HG03457 (cell line): ENCODE measurements around the gene SLC49A3.
"Not testable (repeated sequence)": the region's sequence is repeated elsewhere in the genome, so short reads cannot be mapped to it uniquely, and the experiment has no call there.

Source experiments
- ATAC-seq: cut with Tn5 transposase; IDR thresholded peaks from one replicate; pipeline ENCODE4 v1.9.1; 2021; ENCODE audit warnings: moderate number of reproducible peaks; ENCODE audit not compliant: unreplicated experiment

The SLC49A3 gene

DNA sequence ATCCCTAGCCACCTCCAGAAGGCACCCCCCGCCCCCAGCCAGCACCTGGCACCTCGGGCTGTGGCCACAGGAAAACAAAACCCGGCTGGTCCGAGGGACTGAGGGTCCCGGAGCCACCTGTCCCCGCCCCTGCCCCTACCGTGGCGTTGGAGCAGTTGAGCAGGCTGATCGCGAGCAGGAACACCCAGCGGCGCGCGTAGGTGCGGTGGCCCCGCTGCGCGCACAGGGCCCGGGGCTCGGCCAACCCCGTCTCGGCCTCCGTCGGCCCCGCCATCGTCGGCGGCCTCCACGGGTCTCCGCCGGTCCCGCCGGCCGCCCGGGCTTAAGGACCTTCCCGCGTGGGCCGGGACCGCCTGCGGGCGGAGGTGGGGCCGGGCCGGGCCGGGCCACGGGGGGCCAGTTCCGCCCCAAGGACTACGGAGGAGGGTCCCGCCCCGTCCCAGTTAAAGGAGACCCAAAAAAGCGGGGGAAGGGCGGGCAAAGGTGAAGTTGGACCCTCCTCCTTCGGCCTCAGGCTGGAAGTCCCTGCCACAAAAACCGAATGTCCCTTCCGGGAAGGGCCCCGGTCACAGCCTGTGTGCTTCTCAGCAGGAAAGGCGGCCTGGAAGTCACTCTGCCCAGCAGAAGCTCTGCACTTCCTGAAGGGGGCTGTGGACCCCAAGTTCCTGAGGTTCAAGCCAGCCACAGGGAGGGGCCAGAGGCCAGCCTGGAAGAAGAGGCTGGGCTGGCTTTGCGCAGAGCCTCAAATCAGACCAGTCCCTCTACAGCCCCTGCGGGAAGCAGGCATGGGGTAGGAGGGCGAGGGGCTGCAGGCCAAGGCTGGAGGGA, at the start of gene SLC49A3:
SLC49A3 (minus strand) TSS at position 298 of the 828 bp plus-strand sequence; CDS start at position 274, 24 bp downstream.
- no peak for ATAC-seq

DNA sequence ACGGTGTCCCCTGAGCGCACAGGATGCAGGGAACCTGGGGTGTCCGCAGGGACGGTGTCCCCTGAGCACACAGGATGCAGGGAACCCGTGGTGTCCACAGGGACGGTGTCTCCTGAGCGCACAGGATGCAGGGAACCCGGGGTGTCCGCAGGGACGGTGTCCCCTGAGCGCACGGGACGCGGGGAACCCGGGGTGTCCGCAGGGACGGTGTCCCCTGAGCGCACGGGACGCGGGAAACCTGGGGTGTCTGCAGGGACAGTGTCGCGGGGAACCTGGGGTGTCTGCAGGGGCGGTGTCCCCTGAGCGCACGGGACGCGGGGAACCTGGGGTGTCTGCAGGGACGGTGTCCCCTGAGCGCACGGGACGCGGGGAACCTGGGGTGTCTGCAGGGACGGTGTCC, 47.6 kb upstream of the SLC49A3 start:
- not testable (repeated sequence) for ATAC-seq

DNA sequence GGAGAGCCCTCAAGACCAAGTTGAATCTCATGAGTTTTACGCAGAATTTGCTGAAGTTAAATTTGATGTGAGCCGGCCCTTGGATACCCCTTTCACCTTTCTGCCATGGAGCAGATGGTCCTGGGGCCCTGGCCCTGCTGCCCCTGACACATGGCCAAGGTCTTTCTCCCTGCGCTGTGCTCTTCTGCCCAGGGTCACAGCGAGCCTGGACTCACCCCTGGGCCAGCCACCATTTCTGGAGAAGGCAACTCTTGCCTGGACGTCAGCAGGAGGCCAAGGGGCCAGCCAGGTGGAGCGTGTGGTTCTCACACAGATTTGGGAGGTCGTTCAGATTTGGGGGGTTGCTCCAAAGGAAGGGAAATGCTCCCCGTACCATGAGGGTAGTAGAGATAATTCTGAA, 46.6 kb upstream of the SLC49A3 start:
- ATAC-seq, result no peak

DNA sequence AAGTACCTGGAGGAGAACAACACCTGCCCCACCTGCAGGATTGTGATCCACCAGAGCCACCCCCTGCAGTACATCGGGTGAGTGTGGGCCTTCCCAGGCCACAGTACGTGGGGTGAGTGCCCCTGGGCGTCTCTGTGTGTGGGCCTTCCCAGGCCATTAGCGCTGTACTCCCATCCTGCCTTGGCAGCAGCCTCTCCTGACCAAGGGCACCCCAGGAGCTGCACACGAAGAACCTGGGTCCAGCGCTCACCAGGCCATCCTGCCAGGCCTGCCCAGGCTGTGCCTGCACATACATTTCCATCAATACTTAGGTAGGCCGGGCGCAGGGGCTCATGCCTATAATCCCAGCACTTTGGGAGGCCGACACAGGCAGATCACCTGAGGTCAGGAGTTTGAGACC, 46.0 kb upstream of the SLC49A3 start:
- ATAC-seq, result no peak

DNA sequence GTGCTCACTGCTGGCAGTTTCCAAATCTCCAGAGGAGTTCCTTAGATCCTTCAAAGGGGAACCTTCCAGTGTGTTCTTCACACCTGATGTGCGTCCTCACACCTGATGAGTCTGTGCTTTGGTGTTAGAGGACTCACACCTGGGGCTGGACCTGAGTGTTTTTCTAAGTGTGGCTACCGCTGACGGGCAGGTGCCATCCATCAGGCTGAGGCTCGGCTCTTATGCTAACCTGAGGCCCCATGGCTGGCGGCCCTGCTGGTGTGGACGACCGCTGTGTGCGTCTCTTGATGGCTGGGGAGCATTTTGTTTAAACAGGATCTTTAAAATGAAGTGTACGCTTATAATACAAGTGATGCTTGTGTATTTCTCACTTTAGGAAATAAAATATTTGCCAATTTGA, 45.1 kb upstream of the SLC49A3 start:
- no peak for ATAC-seq

DNA sequence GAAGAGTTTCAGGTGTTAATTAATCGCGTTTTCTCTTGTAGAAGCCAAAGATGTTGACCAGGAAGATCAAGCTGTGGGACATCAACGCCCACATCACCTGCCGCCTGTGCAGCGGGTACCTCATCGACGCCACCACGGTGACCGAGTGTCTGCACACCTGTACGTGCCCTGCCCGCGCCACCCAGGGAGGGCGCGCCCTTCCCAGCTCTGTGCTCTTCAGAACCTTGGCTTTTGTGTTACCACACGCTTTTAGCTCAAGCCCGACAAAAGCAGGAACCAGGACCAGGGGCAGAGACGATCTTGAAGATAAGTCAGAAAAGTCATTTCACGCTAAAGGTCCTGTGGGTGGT, 44.7 kb upstream of the SLC49A3 start:
- no peak for ATAC-seq

DNA sequence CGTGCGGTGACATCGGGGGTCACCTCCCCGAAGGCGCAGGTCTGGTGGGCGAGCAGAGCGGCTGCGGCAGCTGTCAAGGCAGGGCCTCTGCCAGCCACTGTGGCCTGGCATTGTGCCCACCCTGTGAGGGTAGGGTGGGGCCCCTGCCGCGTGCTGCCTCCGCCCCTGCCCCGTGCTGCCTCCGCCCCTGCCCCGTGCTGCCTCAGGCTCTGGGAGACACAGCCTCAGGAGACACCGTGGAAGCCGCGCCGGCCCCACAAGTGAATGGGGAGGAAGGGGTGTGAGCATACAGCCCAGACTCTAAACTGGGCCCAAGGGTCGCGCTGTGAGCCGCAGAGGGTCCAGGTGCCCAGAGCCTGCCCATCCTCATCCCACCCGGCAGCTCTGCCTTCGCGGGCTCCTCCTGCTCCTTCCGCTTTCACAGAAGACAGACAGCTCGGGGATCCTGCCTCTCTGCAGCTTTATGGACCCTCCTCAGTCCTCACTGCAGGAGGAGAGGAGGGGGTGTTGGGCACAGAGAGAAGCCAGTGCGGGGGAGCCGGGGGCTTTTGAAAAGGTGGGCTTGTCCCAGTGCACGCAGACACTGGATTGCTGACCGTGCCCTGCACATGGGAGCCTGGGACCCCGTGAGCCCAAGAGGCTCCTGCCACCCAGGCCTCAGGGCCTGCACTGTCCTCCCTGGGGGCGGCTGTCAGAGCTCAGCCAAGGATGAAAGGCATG, 44.1 kb upstream of the SLC49A3 start:
- no peak for ATAC-seq

DNA sequence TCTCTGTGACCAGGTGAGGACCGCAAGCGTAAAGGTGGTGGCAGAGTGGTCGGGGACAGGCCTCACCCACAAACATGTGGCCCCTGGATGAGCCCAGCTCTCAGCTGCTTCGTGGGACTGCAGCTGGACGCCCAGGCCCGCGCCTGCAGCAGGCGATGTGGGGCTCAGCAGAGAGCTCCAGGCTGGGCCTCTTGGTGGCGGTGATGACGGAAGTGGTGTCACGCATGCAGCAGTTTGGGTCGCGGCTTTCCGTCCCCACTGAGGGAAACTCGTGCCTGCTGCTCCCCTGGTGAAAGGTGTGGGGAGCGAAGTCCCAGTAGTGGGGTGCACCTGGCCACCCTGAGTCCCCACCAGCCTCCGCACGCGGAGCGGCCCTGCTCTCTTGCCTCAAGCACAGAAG, 43.5 kb upstream of the SLC49A3 start:
- ATAC-seq, result no peak

DNA sequence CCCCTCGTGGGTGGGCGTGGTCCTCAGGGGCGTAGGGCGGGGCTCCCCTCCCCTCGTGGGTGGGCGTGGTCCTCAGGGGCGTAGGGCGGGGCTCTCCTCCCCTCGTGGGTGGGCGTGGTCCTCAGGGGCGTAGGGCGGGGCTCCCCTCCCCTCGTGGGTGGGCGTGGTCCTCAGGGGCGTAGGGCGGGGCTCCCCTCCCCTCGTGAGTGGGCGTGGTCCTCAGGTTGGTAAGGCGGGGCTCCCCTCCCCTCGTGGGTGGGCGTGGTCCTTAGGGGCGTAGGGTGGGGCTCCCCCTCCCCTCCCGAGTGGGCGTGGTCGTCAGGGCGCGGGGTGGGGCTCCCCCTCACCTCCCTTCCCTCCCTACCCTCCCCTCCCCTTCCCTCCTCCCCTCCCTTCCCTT, 43.0 kb upstream of the SLC49A3 start:
- not testable (repeated sequence) for ATAC-seq

DNA sequence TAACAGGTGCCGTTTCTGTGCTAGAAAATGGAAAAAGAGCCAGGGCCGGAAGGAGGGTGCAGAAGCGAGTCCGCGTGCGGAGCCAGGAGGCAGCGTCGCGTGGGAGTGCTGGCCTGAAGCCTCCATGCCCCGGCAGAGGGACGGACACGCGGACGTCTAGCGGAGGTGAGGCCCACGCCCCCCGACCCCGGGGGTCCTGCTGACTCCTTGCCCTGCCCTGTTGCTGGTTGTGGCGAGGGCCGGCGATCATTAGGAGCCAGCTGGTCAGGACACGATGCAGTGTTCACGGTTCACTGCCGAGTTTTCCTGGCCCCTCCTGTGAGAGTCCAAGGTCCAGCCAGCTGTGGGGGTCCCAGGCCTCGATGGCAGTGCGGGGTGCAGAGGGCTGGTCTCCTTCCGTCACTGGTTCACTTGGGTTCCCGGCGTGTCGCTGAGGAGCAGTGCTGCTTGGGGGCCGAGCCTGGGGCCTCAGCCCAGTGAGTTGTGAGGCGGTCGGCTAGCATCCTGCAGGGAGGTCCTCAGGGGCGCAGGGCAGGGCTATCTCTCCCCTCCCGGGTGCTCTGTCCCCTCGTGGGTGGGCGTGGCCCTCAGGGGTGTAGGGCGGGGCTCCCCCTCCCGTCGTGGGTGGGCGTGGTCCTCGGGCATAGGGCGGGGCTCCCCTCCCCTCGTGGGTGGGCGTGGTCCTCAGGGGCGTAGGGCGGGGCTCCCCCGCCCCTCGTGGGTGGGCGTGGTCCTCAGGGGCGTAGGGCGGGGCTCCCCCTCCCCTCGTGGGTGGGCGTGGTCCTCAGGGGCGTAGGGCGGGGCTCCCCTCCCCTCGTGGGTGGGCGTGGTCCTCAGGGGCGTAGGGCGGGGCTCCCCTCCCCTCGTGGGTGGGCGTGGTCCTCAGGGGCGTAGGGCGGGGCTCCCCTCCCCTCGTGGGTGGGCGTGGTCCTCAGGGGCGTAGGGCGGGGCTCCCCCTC, 42.3 kb upstream of the SLC49A3 start:
- ATAC-seq, result not testable (repeated sequence)

DNA sequence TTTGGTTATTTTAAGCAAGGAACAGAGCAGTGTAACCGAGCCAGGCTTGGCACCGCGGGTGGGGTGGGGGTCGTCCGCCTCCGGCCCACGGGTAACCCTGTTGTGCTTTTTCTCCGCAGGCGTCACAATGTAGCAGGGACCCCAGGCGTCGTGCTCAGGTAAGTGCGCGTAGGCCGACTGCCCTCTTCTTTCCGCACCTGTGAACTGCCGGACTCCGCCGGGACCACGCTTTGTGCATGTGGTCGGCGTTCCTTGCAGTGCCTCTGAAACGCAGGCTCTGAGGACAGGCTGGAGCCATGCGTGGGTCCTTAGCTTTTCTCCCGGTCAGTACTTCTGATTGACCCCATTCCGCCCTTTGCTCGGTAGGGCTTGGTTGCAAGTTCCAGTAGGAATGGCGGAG, 41.6 kb upstream of the SLC49A3 start:
- no peak for ATAC-seq

DNA sequence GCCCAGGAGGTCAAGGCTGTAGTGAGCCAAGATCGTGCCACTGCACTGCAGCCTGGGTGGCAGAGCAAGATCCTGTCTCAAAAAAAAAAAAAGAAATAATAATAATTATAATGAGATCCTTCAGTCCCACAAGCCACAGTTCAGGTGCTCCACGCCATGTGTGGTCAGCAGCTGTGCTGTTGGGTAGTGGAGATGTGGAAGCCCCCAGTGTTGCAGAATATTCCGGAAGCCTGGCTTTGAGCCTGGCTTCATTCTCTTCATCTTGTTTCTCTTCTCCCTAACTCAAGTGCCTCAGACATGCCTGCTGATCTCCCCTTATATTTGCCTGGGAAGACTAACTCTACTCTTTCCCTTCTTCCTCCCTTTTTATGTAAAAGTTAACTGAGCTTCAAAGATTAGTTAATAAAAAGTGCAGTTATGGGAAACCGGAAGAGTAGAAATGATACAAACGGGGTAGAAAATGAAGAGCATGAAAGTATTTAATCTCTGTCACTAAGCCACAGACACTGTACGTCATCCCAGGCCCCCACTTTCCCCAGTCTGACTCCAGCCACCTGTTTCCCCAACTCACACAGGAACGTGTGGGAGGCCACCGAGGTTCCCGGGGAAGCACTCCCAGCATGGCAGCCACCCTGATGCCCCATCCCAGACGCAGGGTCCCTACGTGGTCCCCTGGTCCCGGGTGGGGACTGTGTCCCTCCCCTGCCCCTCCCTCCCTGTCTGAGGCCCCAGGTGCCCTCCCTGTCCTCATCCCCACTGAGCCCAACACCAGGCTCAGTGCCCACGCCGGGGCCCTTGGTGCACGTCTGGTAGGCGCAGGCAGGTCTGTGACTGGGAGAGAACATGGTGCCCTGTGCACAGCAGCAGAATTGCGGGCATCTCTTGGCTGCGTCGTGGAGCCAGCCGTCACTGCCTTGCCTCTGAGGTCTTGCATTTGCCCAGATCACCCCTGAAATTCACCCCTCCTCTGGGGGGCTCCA, 40.7 kb upstream of the SLC49A3 start:
- ATAC-seq, result no peak

DNA sequence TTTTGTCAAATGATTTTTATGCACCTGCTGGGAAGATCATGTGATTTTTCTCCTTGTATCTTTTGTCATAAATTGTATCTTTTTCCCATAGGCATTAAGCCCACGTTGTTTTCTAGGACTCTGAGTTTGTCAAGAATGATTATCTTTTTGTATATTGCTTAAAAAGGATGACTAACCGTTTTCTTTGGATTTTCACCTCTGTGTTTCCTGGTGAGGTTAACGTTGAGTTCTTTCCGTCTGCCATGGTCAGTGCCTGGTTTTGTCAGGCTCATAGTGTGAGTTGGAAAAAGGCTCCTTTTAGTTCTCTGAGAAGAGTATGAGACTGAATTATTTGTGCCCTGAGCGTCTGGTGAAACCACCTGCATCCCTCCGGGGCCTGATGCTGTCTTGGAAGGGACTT, 38.6 kb upstream of the SLC49A3 start:
- no peak for ATAC-seq

DNA sequence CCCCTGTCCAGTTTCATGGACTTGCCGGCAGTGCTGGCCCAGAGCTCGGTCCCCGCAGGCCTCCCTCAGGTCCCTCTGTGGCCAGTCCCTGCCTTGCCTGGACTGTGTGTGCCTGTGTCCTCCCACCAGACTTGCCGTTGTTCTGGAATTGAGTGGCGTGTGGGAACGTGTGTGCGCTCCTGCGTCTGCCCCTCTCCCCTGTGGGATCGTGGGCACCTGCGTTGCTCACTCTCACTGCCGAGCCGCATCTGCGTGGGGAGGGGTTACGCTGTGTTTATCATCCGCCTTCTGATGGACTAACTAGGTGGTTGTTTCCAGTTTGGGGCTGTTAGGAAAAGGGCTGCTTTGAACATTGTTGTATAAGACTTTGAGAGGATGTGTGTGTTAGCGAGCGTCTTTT, 37.9 kb upstream of the SLC49A3 start:
- no peak for ATAC-seq

DNA sequence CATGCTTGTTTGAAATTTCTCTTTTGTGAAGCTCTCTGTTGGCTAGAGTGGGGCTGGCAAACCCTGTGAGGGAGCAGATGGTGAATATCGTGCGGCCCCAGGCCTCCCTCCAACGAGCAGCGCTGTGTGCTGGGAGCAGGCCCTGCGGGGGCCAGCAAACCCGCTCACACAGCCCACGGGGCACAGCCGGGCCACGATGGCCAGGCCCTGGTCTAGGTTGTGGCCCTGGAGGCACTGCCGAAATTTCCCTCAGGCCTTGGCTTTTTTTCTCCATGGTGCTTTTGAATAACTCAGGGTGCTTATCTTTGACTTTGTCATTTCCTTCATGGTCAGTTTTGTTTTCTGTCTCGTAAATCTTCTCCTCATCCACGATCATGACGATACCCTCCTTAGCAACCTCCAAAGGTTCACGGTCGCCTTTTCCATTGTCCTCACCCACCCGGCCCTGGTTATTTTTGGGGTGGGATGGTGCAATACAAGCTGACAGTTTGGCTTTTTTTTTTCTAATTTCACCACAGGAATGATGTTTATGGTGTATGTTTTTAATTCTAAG, 37.4 kb upstream of the SLC49A3 start:
- no peak for ATAC-seq

DNA sequence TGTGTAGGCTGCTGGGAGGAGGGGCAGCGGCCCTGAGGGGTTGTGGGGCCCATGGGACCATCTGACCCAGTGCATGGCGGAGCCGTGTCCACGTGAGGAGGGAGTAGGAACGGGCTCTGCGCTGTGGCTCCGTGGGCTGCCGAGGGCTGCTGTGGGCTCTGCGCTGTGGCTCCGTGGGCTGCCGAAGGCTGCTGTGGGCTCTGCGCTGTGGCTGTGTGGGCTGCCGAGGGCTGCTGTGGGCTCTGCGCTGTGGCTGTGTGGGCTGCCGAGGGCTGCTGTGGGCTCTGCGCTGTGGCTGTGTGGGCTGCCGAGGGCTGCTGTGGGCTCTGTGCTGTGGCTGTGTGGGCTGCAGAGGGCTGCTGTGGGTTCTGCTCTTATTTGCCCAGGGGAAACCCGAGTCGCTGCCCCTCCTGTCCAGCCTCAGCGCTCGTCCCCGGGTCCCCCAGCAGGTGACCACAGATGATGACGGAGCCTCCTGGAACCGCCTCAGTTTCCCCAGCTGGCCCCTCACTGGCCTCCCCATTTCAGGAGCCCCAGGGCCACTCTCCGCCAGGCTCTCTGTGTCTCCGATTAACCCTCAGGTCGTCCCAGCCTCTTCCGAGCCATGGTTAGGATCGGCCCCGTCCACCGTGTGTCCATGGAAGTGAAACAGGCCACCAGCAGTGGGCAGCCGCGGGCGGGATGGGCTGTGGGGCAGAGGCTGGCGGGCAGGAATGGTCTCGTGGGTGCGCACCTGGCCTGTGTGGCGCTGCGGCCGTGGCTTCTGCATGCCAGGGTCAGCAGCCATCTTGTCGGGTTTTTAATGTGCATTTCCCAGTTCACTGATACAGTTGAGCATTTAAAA, 36.7 kb upstream of the SLC49A3 start:
- ATAC-seq, result no peak

DNA sequence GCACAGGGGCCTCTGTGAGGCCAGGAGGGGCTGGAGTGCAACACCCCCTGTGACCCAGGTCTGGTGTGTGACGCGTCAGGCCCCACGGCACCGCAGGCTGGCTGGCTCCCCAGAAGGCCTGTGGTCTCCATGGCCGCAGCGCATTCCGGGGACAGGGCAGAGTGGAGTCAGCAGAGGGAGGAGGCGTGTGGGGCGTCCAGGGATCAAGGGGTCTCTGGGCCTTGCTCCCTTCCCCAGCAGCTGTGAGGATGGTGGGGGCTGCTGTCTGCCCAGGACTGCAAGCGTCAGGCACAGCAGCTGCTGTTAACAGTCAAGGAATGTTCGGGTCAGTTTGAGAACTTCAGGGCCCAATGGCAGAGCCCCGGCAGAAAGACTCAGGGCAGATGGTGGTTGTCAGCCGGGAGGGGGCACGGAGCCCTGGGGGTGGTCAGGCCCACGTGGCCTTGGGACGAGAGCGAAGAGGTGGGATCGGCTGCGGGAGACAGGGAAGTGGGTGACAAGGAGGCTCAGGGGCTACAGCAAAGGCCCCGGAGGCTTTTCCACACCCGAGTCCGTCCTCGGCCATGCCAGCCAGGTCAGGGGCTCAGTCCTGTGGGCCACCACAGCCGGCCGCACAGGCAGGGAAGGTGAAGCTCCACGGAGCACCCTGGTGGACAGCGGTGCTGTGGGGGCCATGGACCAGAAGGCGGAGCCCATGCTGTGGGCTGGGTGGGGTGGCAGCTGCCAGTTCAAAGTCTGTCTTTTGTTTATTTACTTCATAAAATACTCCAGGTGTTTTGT, 35.0 kb upstream of the SLC49A3 start:
- no peak for ATAC-seq

DNA sequence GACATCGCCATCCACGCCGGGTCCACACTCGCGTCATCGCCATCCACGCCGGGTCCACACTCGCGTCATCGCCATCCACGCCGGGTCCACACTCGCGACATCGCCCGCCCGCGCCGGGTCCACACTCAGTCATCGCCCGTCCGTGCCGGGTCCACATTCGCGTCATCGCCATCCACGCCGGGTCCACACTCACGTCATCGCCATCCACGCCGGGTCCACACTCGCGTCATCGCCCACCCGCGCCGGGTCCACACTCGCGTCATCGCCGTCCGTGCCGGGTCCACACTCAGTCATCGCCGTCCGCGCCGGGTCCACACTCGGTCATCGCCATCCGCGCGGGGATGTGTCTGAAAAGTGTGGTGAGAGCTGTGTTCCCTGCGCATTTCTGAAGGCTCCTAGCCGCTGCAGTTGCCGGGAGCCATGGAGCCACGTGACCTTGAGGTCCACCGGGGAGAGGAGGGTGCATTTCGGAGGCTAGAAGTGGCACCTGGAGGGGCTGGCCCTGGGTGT, 34.0 kb upstream of the SLC49A3 start:
- ATAC-seq, result no peak
